ENCODE results near the gene JAG2. TPM values are rescaled to one million over a fixed set of nuclear protein-coding genes. Genes with fewer than 3 reads are reported as not detected.

JAG2 gene
- total RNA-seq, 1 donor from 2014 or later: 3.8 TPM

GRCh38 chr14:105105158-105105557, 63.4 kb downstream of the JAG2 start:
- H3K4me3 Mint-ChIP-seq (ENCODE audit: low read depth): no peak overlapping the region
- H3K27ac Mint-ChIP-seq: no peak overlapping the region
- peaks cover 10% of the 10 kb centered on the region for H3K9me3 Mint-ChIP-seq (ENCODE audit: low read depth)
- TF ChIP-seq CTCF (IDR thresholded peaks at IDR 0.05; ENCODE audit: unreplicated experiment): no peak
- no peak for DNase-seq (ENCODE audit: low spot score, unreplicated experiment)
- H3K27me3 Mint-ChIP-seq: peaks cover 27% of the 10 kb centered on the region
- H3K36me3 Mint-ChIP-seq (ENCODE audit: insufficient read depth): no peaks in the 10 kb centered on the region
- H3K4me1 Mint-ChIP-seq (ENCODE audit: low read depth): peaks cover 3% of the 10 kb centered on the region

GRCh38 chr14:105102893-105103292, 65.7 kb downstream of the JAG2 start:
- no peak for DNase-seq (ENCODE audit: low spot score, unreplicated experiment)
- H3K27me3 Mint-ChIP-seq: peaks cover 24% of the 10 kb centered on the region
- H3K36me3 Mint-ChIP-seq (ENCODE audit: insufficient read depth): peaks cover 6% of the 10 kb centered on the region
- no peak overlapping the region for H3K4me3 Mint-ChIP-seq (ENCODE audit: low read depth)
- peaks cover 3% of the 10 kb centered on the region for H3K4me1 Mint-ChIP-seq (ENCODE audit: low read depth)
- peaks cover 22% of the 10 kb centered on the region for H3K9me3 Mint-ChIP-seq (ENCODE audit: low read depth)
- TF ChIP-seq CTCF (IDR thresholded peaks at IDR 0.05; ENCODE audit: unreplicated experiment): no peak
- H3K27ac Mint-ChIP-seq: no peak overlapping the region

- DNase-seq (ENCODE audit: low spot score, unreplicated experiment): no peak
- peaks cover 24% of the 10 kb centered on the region for H3K27me3 Mint-ChIP-seq
- peaks cover 22% of the 10 kb centered on the region for H3K9me3 Mint-ChIP-seq (ENCODE audit: low read depth)
- H3K4me1 Mint-ChIP-seq (ENCODE audit: low read depth): peaks cover 3% of the 10 kb centered on the region
- peaks cover 6% of the 10 kb centered on the region for H3K36me3 Mint-ChIP-seq (ENCODE audit: insufficient read depth)
- TF ChIP-seq CTCF (IDR thresholded peaks at IDR 0.05; ENCODE audit: unreplicated experiment): no peak
- no peak overlapping the region for H3K27ac Mint-ChIP-seq
- no peak overlapping the region for H3K4me3 Mint-ChIP-seq (ENCODE audit: low read depth)
These were observed 66.2 kb downstream of the JAG2 start for GRCh38 chr14:105102361-105102870.

GRCh38 chr14:105100910-105101309, 67.7 kb downstream of the JAG2 start:
- peaks cover 3% of the 10 kb centered on the region for H3K4me1 Mint-ChIP-seq (ENCODE audit: low read depth)
- peaks cover 16% of the 10 kb centered on the region for H3K27me3 Mint-ChIP-seq
- no peak for DNase-seq (ENCODE audit: low spot score, unreplicated experiment)
- no peak for TF ChIP-seq CTCF (IDR thresholded peaks at IDR 0.05; ENCODE audit: unreplicated experiment)
- peaks cover 6% of the 10 kb centered on the region for H3K36me3 Mint-ChIP-seq (ENCODE audit: insufficient read depth)
- H3K27ac Mint-ChIP-seq: no peak overlapping the region
- no peak overlapping the region for H3K4me3 Mint-ChIP-seq (ENCODE audit: low read depth)
- peaks cover 22% of the 10 kb centered on the region for H3K9me3 Mint-ChIP-seq (ENCODE audit: low read depth)

- Mint-ChIP-seq H3K4me3 (ENCODE audit: low read depth) (no peak overlapping the region), H3K27ac (no peak overlapping the region), H3K36me3 (ENCODE audit: insufficient read depth) (peaks cover 6% of the 10 kb centered on the region), H3K4me1 (ENCODE audit: low read depth) (no peaks in the 10 kb centered on the region), H3K9me3 (ENCODE audit: low read depth) (peaks cover 22% of the 10 kb centered on the region), H3K27me3 (peaks cover 11% of the 10 kb centered on the region)
- DNase-seq (ENCODE audit: low spot score, unreplicated experiment): no peak
- TF ChIP-seq CTCF (IDR thresholded peaks at IDR 0.05; ENCODE audit: unreplicated experiment): no peak
These were observed 68.8 kb downstream of the JAG2 start for GRCh38 chr14:105099778-105100177.
